CD14-positive monocyte (primary cell): ENCODE results near the gene CCDC66. TPM values are rescaled to one million over a fixed set of nuclear protein-coding genes. Genes with fewer than 3 reads are reported as not detected.

Experiments used
- DNase-seq, 3 donors: peaks; one replicate each; pipeline ENCODE4 v3.0.0-alpha.2; 2011 to 2022
- H2AFZ ChIP-seq: 2 replicates; pipeline ENCODE4 v1.6.0; 2012; ENCODE audit warnings: mild to moderate bottlenecking, low read depth, low read length, inconsistent platforms; ENCODE audit not compliant: insufficient read depth, poor library complexity, severe bottlenecking
- H3K27ac ChIP-seq, 2 donors: 1 replicate in 1 of 2; 2 replicates in 1 of 2; pipeline ENCODE4 v1.5.1; 2012 to 2013; ENCODE audit warnings: low read length in 2 of 2, control low read depth in 1 of 2, inconsistent platforms in 1 of 2, low read depth in 1 of 2, mild to moderate bottlenecking in 1 of 2
- H3K27me3 ChIP-seq, 2 donors: one replicate each; pipeline versions ENCODE4 v1.6.0 to v1.6.1; 2011 to 2013; ENCODE audit warnings: low read length in 2 of 2; ENCODE audit not compliant: control insufficient read depth in 2 of 2, insufficient read depth in 2 of 2
- H3K36me3 ChIP-seq, 2 donors: replicated peaks in 1 of 2; 1 replicate in 1 of 2; 2 replicates in 1 of 2; pipeline versions ENCODE4 v1.5.1 to v1.6.1; 2012 to 2013; ENCODE audit warnings: low read length in 2 of 2, control low read depth in 1 of 2, inconsistent platforms in 1 of 2, mild to moderate bottlenecking in 1 of 2; ENCODE audit not compliant: insufficient read depth in 2 of 2, control insufficient read depth in 1 of 2
- H3K4me1 ChIP-seq, 2 donors: 1 replicate in 1 of 2; 2 replicates in 1 of 2; pipeline versions ENCODE4 v1.5.1 to v1.6.1; 2012 to 2013; ENCODE audit warnings: low read length in 2 of 2, control low read depth in 1 of 2, inconsistent platforms in 1 of 2, mild to moderate bottlenecking in 1 of 2, moderate library complexity in 1 of 2; ENCODE audit not compliant: insufficient read depth in 2 of 2, control insufficient read depth in 1 of 2
- H3K4me2 ChIP-seq: replicated peaks from 2 replicates; pipeline ENCODE3; 2012; ENCODE audit warnings: low read length, moderate library complexity, mild to moderate bottlenecking; ENCODE audit not compliant: poor library complexity, severe bottlenecking; ENCODE audit errors: extremely low read depth
- H3K4me3 ChIP-seq, 3 experiments: fragments of 200-600 bp in 1 of 3; sonication (generic) in 1 of 3; replicated peaks in 1 of 3; 1 replicate in 2 of 3; 2 replicates in 1 of 3; pipeline ENCODE4 v1.5.1; 2011 to 2013; ENCODE audit warnings: low read length in 3 of 3, mild to moderate bottlenecking in 3 of 3, control low read depth in 2 of 3, low read depth in 2 of 3, inconsistent platforms in 1 of 3, moderate library complexity in 1 of 3
- H3K79me2 ChIP-seq: 2 replicates; pipeline ENCODE4 v1.6.0; 2012; ENCODE audit warnings: mild to moderate bottlenecking, control low read depth, inconsistent platforms, low read length, moderate library complexity; ENCODE audit not compliant: insufficient read depth
- H3K9ac ChIP-seq: 2 replicates; pipeline ENCODE4 v1.6.0; 2017; ENCODE audit warnings: low read length, mild to moderate bottlenecking; ENCODE audit not compliant: insufficient read depth, poor library complexity, severe bottlenecking
- H3K9me3 ChIP-seq, 2 donors: replicated peaks in 1 of 2; 1 replicate in 1 of 2; 2 replicates in 1 of 2; pipeline versions ENCODE4 v1.5.1 to v1.6.1; 2012 to 2013; ENCODE audit warnings: low read length in 2 of 2, control low read depth in 1 of 2; ENCODE audit not compliant: control insufficient read depth in 1 of 2, insufficient read depth in 1 of 2
- H4K20me1 ChIP-seq: 2 replicates; pipeline ENCODE4 v1.6.0; 2012; ENCODE audit warnings: mild to moderate bottlenecking, low read length, control low read depth, moderate library complexity; ENCODE audit not compliant: insufficient read depth
- H3K27ac Mint-ChIP-seq, 7 donors: one replicate each; pipeline ENCODE4 v1.8.0; 2020; ENCODE audit warnings: mild to moderate bottlenecking in 7 of 7, mixed read lengths in 7 of 7, moderate library complexity in 6 of 7, inconsistent platforms in 2 of 7
- H3K27me3 Mint-ChIP-seq, 3 donors: one replicate each; pipeline ENCODE4 v1.8.0; 2021 to 2022; ENCODE audit warnings: low read depth in 3 of 3, mild to moderate bottlenecking in 3 of 3, mixed read lengths in 3 of 3, moderate library complexity in 3 of 3, inconsistent platforms in 1 of 3
- H3K36me3 Mint-ChIP-seq, 2 donors: one replicate each; pipeline ENCODE4 v1.8.0; 2020; ENCODE audit warnings: mixed read lengths in 2 of 2, inconsistent platforms in 1 of 2, mild to moderate bottlenecking in 1 of 2
- H3K4me1 Mint-ChIP-seq: one replicate; pipeline ENCODE4 v1.8.0; 2020; ENCODE audit warnings: mild to moderate bottlenecking, mixed read lengths
- H3K4me3 Mint-ChIP-seq, 2 donors: one replicate each; pipeline ENCODE4 v1.8.0; 2020; ENCODE audit warnings: mild to moderate bottlenecking in 2 of 2, mixed read lengths in 2 of 2, moderate library complexity in 1 of 2
- H3K9me3 Mint-ChIP-seq, 7 donors: one replicate each; pipeline ENCODE4 v1.8.0; 2020 to 2022; ENCODE audit warnings: mixed read lengths in 7 of 7, mild to moderate bottlenecking in 6 of 7, moderate library complexity in 6 of 7, inconsistent platforms in 2 of 7
- WGBS: methylation state at CpG from one replicate; pipeline ENCODE4 v1.1.5; 2013; ENCODE audit warnings: missing lambda C conversion rate; ENCODE audit not compliant: insufficient coverage; 5-methylcytosine and 5-hydroxymethylcytosine counted together
- intact Hi-C, 2 donors: fragments of 100-400 bp; cut with micrococcal nuclease; formaldehyde crosslinking; loops; one replicate each; pipeline versions ENCODE4 v1.15.0 to v1.15.1; 2023
- polyA plus RNA-seq, 3 donors: library from polyadenylated mRNA; depleted of rRNA in 1 of 3; unstranded in 2 of 3; stranded (reverse) in 1 of 3; fragments of 300-500 nt in 2 of 3; fragments of >200 nt in 1 of 3; fragmentation: Illumina TruSeq in 2 of 3; gene quantifications; 1 replicate in 2 of 3; 2 replicates in 1 of 3; pipeline ENCODE4 v1.2.3, GENCODE V29; 2012 to 2021
- TF ChIP-seq, protein P1 (sequence below): fragments of 200-600 bp; IDR thresholded peaks from one replicate; pipeline ENCODE4 v1.8.0; 2022; ENCODE audit warnings: antibody characterized with exemption, mild to moderate bottlenecking

CCDC66 gene
- polyA plus RNA-seq, 3 donors = 4.4 to 6.8 (median 4.7) TPM

DNA sequence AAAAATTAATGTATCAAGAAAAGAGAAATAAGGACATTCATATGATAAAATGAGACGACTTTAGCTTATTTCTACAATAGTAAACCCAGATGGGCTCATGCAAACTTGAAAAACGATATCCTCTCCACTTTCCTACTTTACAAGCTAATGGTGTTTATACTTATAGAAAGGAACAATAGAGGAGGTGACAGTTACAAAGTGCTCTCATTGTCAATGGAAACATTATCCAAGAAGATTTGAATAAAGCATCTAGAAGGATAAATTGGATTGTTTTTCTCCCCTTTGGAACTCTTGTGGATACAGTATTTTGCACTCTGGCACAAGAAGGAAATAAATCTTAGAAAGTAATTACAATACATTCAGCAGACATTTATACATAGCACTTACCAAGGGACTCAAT is 20.2 kb upstream of the CCDC66 start:
- H3K9me3 Mint-ChIP-seq = peaks cover 0 to 6% (median 0%) of the 10 kb centered on the region in 7 donors
- Histone ChIP-seq H4K20me1 (no peaks in the 10 kb centered on the region), H3K9me3 (no peaks in the 10 kb centered on the region), H2AFZ (no peak overlapping the region), H3K4me1 (no peaks in the 10 kb centered on the region), H3K79me2 (no peaks in the 10 kb centered on the region), H3K27ac (no peak overlapping the region), H3K36me3 (no peaks in the 10 kb centered on the region), H3K27me3 (peaks cover 0 to 4% of the 10 kb centered on the region in 2 donors), H3K9ac (no peak overlapping the region), H3K4me2 (no peak overlapping the region), H3K4me3 (no peak overlapping the region)
- no peaks in the 10 kb centered on the region for H3K36me3 Mint-ChIP-seq
- H3K4me3 Mint-ChIP-seq = no peak overlapping the region
- intact Hi-C loops = no loop called here
- WGBS = no CpG with 5 or more reads among the region's 2 CpGs
- TF ChIP-seq, protein P1, sequence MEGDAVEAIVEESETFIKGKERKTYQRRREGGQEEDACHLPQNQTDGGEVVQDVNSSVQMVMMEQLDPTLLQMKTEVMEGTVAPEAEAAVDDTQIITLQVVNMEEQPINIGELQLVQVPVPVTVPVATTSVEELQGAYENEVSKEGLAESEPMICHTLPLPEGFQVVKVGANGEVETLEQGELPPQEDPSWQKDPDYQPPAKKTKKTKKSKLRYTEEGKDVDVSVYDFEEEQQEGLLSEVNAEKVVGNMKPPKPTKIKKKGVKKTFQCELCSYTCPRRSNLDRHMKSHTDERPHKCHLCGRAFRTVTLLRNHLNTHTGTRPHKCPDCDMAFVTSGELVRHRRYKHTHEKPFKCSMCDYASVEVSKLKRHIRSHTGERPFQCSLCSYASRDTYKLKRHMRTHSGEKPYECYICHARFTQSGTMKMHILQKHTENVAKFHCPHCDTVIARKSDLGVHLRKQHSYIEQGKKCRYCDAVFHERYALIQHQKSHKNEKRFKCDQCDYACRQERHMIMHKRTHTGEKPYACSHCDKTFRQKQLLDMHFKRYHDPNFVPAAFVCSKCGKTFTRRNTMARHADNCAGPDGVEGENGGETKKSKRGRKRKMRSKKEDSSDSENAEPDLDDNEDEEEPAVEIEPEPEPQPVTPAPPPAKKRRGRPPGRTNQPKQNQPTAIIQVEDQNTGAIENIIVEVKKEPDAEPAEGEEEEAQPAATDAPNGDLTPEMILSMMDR = no peak
- H3K27ac Mint-ChIP-seq = no peak overlapping the region
- H3K27me3 Mint-ChIP-seq = peaks cover 4 to 22% (median 20%) of the 10 kb centered on the region in 3 donors
- H3K4me1 Mint-ChIP-seq = no peaks in the 10 kb centered on the region
- DNase-seq = no peak

DNA sequence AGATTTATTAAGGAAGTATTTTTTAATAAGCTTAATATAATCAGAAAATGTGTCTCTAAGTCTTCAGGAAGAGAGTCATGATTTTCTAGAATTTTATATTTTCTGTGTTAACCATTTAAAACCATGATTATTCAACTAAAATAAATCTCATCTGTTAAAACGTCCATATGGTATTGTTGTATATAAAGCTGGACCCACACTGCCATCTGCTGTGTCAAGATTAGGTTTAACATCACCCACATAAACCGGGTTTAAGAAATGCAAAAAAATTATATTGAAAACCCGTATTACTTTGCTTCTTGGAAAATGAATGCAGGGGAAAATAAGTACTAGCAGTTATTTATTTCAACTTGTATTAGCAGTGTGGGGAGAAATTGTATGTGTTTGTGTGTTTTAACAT is 9.5 kb upstream of the CCDC66 start:
- H3K9me3 ChIP-seq = no peaks in the 10 kb centered on the region
- no peaks in the 10 kb centered on the region for H4K20me1 ChIP-seq
- H3K79me2 ChIP-seq = no peaks in the 10 kb centered on the region
- peaks cover 19 to 25% (median 24%) of the 10 kb centered on the region in 3 donors for H3K27me3 Mint-ChIP-seq
- no peaks in the 10 kb centered on the region for H3K4me1 Mint-ChIP-seq
- H3K4me2 ChIP-seq = no peak overlapping the region
- peaks cover 0 to 15% (median 6%) of the 10 kb centered on the region in 7 donors for H3K9me3 Mint-ChIP-seq
- intact Hi-C loops = no loop called here
- no peak overlapping the region for H3K27ac ChIP-seq
- TF ChIP-seq, protein P1 = no peak
- H3K4me3 ChIP-seq = no peak overlapping the region
- peaks cover 0 to 5% of the 10 kb centered on the region in 2 donors for H3K27me3 ChIP-seq
- H3K36me3 ChIP-seq = no peaks in the 10 kb centered on the region
- no CpG with 5 or more reads among the region's 3 CpGs for WGBS
- no peak overlapping the region for H3K27ac Mint-ChIP-seq
- H3K36me3 Mint-ChIP-seq = no peaks in the 10 kb centered on the region
- no peak overlapping the region for H2AFZ ChIP-seq
- H3K9ac ChIP-seq = no peak overlapping the region
- H3K4me3 Mint-ChIP-seq = no peak overlapping the region
- no peak for DNase-seq
- H3K4me1 ChIP-seq = no peaks in the 10 kb centered on the region
